ENCODE data around the gene IER5. TPM values are rescaled to one million over a fixed set of nuclear protein-coding genes. Genes with fewer than 3 reads are reported as not detected.

The IER5 gene
- total RNA-seq, 2 experiments from 2014 or later, result 39.8 to 41.3 TPM

DNA sequence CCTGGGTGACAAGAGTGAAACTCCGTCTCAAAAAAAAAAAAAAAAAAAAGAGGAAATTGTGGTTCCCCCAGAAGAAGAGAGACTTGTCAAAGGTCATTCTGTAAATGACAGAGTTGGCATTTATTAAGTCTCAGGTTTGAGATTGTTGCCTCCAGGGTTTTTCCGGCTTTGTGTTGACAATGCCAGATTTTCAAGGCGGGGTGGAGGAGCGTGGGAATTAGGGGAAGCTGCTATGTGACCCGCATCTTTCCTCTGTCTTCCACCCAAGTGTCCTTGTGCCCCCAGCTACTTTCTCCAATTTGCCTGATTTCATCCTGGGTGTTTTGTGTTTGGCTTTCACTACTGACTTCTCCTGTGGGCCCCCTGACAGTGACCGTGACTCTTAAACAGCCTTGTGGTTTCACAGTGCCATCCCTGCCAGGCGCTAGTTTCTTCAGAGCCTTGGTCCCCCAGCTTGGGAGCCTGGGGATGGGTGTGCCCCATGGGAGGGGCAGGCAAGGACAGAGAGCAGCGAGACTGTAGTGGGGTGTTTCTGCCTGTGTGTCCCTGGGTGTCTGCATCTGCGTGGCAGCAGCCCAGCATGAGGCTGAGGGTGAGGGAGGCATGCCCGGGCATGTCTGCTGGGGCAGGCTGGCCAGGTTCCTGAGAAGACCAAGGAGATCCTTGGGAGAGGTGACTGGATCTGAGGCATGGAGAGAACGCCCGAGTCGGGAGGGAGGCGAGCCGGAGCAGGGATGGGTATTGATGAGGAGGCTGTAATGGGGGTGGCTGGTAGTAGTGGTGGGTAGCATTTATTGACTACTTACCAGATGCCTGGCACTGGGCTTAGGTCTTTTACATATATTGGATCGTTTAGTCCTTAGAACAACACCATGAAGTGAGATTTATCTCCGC lies 46.3 kb downstream of the IER5 start:
- POLR2A ChIA-PET, result interaction anchor here (0.7 to 2.7 kb wide), 9 partner anchors 9 to 113 kb away, joined by 3 to 18 read pairs (median 4); partner anchors contain the start of genes IER5 and STX6
- intact Hi-C loops (cut with micrococcal nuclease), result loop anchor here (2.0 kb wide), 1 partner anchor 34 kb away; no protein-coding TSS in a partner anchor
- ATAC-seq, result peak; percentile 82

GRCh38 chr1:181135437-181135731 lies 46.9 kb downstream of the IER5 start:
- ATAC-seq (peak; percentile 35), DNase-seq (peak; percentile 59)
- ChIA-PET CTCF (interaction anchor here (0.8 to 2.3 kb wide), 14 partner anchors 8 to 602 kb away, joined by 3 to 12 read pairs (median 3); no protein-coding TSS in a partner anchor), POLR2A (interaction anchor here (1.0 to 2.7 kb wide), 8 partner anchors 9 to 113 kb away, joined by 3 to 18 read pairs (median 4); partner anchors contain the start of genes IER5 and STX6)
- intact Hi-C loops (cut with micrococcal nuclease), result loop anchor here (2.0 kb wide), 1 partner anchor 35 kb away; no protein-coding TSS in a partner anchor
- peaks cover 67% of the 10 kb centered on the region for H3K4me1 Mint-ChIP-seq (ENCODE audit: low read depth)
- peaks cover 2% of the 10 kb centered on the region for H3K27me3 Mint-ChIP-seq
- no peaks in the 10 kb centered on the region for H3K9me3 Mint-ChIP-seq
- peak overlapping the region; percentile 63 for H3K4me3 Mint-ChIP-seq
- peak overlapping the region; percentile 93 for H3K27ac Mint-ChIP-seq
- no peaks in the 10 kb centered on the region for H3K36me3 Mint-ChIP-seq (ENCODE audit: low read depth)
- TF ChIP-seq, protein P1, sequence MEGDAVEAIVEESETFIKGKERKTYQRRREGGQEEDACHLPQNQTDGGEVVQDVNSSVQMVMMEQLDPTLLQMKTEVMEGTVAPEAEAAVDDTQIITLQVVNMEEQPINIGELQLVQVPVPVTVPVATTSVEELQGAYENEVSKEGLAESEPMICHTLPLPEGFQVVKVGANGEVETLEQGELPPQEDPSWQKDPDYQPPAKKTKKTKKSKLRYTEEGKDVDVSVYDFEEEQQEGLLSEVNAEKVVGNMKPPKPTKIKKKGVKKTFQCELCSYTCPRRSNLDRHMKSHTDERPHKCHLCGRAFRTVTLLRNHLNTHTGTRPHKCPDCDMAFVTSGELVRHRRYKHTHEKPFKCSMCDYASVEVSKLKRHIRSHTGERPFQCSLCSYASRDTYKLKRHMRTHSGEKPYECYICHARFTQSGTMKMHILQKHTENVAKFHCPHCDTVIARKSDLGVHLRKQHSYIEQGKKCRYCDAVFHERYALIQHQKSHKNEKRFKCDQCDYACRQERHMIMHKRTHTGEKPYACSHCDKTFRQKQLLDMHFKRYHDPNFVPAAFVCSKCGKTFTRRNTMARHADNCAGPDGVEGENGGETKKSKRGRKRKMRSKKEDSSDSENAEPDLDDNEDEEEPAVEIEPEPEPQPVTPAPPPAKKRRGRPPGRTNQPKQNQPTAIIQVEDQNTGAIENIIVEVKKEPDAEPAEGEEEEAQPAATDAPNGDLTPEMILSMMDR (IDR thresholded peaks at IDR 0.05), result peak; percentile 42

More for the DNA sequence above, 46.3 kb downstream of the IER5 start:
- TF ChIP-seq, protein P1 (IDR thresholded peaks at IDR 0.05), result no peak
- Mint-ChIP-seq H3K4me3 (peak overlapping the region; percentile 63), H3K27ac (peak overlapping the region; percentile 93), H3K4me1 (ENCODE audit: low read depth) (peaks cover 65% of the 10 kb centered on the region), H3K27me3 (peaks cover 6% of the 10 kb centered on the region), H3K9me3 (no peaks in the 10 kb centered on the region), H3K36me3 (ENCODE audit: low read depth) (no peaks in the 10 kb centered on the region)
- CTCF ChIA-PET, result interaction anchor here (1.0 to 2.3 kb wide), 11 partner anchors 9 to 97 kb away, joined by 3 to 12 read pairs (median 4); no protein-coding TSS in a partner anchor
- peak; percentile 83 for DNase-seq

DNA sequence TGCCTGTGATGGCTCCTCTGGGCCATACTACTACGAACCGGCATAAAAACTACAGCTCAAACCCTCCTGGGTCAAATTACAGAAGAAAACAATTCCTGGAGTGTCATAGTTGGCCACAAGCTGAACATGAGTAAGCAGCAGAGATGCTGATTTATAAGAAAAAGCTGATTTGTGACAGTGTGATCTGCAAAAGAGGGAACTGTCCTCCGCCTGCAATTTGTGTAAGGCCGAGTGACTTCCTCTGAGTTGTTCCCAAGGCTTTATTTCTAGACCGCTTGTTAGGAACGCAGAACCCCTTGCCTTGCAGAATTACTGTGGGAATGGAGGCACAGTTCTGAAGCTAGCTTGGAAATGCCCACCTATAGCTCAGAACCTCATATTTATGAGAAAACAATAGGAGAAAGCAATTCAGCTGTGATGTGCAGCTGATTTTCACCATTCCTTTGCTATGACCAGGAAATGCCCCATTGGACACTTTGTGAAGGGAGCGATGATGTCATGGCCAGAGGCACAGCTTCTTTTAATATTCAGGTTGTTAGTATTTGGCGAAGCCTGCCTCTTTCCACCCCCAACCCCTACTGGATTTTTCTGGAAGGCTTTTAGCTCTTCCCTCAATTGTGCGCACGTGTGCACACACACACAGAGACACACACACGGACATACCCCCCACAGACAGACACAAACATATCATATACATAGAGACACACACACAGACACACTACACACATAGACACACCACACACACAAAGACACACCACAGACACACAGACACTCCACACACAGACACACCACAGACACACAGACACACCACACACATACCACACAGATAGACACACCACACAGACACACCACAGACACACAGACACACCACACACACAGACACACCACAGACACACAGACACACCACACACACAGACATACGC lies 47.6 kb downstream of the IER5 start:
- H3K27me3 Mint-ChIP-seq, result peaks cover 1% of the 10 kb centered on the region
- no peak for ATAC-seq

DNA sequence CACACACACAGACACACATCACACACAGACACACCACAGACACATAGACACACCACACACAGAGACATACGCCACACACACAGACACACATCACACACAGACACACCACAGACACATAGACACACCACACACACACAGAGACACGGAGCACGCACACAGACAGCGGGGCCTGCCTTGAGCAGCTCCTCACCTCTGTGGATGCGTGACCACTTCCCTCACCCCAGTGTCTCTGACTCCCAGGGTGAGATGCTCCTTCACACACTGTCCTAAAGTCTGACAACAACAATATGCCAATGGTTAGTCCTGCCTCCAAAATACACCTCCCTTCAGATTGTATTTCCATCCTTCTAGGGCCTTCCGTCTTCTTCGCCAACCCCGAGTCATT lies 48.2 kb downstream of the IER5 start:
- POLR2A ChIA-PET, result interaction anchor here (2.7 kb wide), 1 partner anchor 47 kb away, joined by 18 read pairs; the partner anchor contains the start of gene IER5
- CTCF ChIA-PET, result interaction anchor here (0.9 to 1.4 kb wide), 5 partner anchors 19 to 32 kb away, joined by 3 to 5 read pairs (median 3); no protein-coding TSS in a partner anchor
- Mint-ChIP-seq H3K27me3 (no peaks in the 10 kb centered on the region), H3K27ac (peak overlapping the region; percentile 15), H3K4me1 (ENCODE audit: low read depth) (peaks cover 72% of the 10 kb centered on the region), H3K36me3 (ENCODE audit: low read depth) (no peaks in the 10 kb centered on the region), H3K4me3 (no peak overlapping the region), H3K9me3 (no peaks in the 10 kb centered on the region)
- DNase-seq (no peak), ATAC-seq (no peak)
- intact Hi-C loops (cut with micrococcal nuclease), result no loop called here
- TF ChIP-seq, protein P1 (IDR thresholded peaks at IDR 0.05), result no peak

More for the DNA sequence above, 47.6 kb downstream of the IER5 start:
- Mint-ChIP-seq H3K9me3 (no peaks in the 10 kb centered on the region), H3K36me3 (ENCODE audit: low read depth) (no peaks in the 10 kb centered on the region), H3K4me3 (no peak overlapping the region), H3K27ac (peak overlapping the region; percentile 93), H3K4me1 (ENCODE audit: low read depth) (peaks cover 71% of the 10 kb centered on the region)
- intact Hi-C loops (cut with micrococcal nuclease), result loop anchor here (2.0 kb wide), 1 partner anchor 35 kb away; no protein-coding TSS in a partner anchor
- no peak for DNase-seq
- CTCF ChIA-PET, result interaction anchor here (0.8 to 2.3 kb wide), 17 partner anchors 8 to 603 kb away, joined by 3 to 12 read pairs (median 3); no protein-coding TSS in a partner anchor
- TF ChIP-seq, protein P1 (IDR thresholded peaks at IDR 0.05), result no peak
- POLR2A ChIA-PET, result interaction anchor here (1.0 to 2.7 kb wide), 4 partner anchors 31 to 114 kb away, joined by 3 to 18 read pairs (median 8); partner anchors contain the start of genes IER5 and STX6

All from activated CD8-positive, alpha-beta T cell treated with anti-CD3 and anti-CD28 coated beads for 36 hours (primary cell).